ENCODE data around the gene MED10.

GRCh38 chr5:6408627-6409446 is 30.5 kb upstream of the MED10 start:
- TF ChIP-seq CTCF (IDR thresholded peaks at IDR 0.05; ENCODE audit: extremely low read depth in 1 of 2, insufficient read depth in 1 of 2, low read depth in 1 of 2, low read length in 2 of 2) (no peak), POLR2A (IDR thresholded peaks at IDR 0.05; ENCODE audit: low read depth, low read length) (no peak)

Measured in endothelial cell of umbilical vein (primary cell).